Measurements from ENCODE around the gene SCOC.

The SCOC gene

GRCh38 chr4:140373328-140374129 lies at the start of gene SCOC:
TSS of gene SCOC (plus strand) at chr4:140373646. CDS start at chr4:140379171, 5,525 bp downstream.
- peak; percentile 88 to 94 for DNase-seq (ENCODE audit: extremely low read depth in 1 of 2, low read depth in 1 of 2)

- no peak for DNase-seq (ENCODE audit: extremely low read depth in 1 of 2, low read depth in 1 of 2)
These were observed 47.0 kb upstream of the SCOC start for GRCh38 chr4:140326395-140326993.

DNA sequence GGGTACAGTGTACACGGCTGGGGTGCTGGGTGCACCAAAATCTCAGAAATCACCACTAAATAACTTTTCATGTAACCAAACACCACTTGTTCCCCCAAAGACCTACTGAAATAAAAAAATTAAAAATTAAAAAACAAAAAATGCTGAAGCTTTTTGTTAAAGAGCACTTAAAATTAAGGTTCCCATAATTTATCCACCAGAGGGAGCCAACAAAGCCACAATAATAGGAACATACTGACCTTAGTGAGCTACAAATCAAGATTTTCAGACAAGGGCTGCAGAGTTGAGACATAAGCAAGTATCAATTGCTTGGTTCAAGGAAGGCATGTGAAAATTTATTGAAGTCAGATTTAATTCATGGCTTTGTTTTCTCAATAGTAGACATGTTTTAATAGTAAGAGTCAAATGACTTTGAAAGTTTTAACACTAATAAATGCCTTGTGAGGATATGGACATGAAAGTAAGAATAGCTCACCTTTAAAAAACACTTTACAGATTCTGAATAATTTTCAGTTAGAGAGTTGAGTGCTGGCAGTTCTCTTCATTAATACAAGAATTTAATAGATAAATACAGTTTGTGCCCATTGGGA lies 43.0 kb upstream of the SCOC start:
- no peak for DNase-seq (ENCODE audit: extremely low read depth in 1 of 2, low read depth in 1 of 2)

DNA sequence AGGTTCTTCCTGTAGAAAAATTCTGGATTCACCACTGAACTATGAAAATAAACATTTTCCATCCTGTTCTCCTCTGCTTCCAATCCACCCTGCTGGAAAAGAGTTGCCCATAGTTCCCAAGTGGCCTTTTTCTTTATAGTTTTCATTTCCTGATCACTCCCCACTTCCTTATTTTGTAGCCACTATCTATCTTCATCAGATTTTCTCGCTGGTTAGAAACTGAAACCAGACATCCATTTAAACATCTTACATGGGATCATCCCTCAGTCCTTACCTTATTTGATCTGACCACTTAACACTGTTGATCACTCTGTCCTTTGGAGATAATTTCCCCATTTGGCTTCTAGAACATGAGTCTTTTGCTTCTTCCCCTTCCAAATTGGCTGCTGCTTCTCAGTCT lies 42.2 kb upstream of the SCOC start:
- DNase-seq (ENCODE audit: extremely low read depth in 1 of 2, low read depth in 1 of 2), result no peak

DNA sequence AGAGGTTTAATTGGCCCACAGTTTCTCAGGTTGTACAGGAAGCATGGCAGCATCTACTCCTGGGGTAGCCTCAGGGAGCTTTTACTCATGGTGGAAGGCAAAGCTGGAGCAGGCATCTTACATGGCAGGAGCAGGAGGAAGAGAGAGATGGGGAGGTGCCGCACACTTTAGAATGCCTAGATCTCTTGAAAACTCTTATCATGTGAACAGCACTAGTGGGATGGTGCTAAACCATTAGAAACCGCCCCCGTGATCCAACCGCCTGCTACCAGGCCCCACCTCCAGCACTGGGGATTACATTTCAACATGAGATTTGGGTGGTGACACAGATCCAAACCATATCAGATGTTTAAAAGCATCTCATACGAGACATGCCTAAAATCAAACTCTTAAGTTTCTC lies 41.6 kb upstream of the SCOC start:
- DNase-seq (ENCODE audit: extremely low read depth in 1 of 2, low read depth in 1 of 2), result no peak

DNA sequence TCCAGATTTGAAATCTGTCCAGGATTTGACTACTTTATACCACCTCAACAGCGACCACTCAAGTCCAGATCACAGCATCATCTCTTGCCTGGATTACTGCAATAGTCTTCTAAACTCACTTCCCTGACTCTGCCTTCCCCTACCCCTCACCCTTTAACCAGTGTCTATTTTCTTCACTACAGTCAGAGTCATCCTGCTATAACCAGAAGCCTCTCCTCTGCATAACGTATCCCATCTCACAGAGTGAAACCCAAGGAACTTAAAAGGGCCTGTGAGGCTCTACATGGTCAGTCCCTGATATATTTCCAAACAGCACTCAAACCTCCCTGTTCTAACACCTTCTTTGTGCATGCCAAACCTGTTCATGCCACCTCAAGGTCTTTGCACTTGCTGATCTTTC lies 40.7 kb upstream of the SCOC start:
- DNase-seq (ENCODE audit: extremely low read depth in 1 of 2, low read depth in 1 of 2), result no peak

GRCh38 chr4:140333523-140333922 lies 39.9 kb upstream of the SCOC start:
- no peak for DNase-seq (ENCODE audit: extremely low read depth in 1 of 2, low read depth in 1 of 2)

DNA sequence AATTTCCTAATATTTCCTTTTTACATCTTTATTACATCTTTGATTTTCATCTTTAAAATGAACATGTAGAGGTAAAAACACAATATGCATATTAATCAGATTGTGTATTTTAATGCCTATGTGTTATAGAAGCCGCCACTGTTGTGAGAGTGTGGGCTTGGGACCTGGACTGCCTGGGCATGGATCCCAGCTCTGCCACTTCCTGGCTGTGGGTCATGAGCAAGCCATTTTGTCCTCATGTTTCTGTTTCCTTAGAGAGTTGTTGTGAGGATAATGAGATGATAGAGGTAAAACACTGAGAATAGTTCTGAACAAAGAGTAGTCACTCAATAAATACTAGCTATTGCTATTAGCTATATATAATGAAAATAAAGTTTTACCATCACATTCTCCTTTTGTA lies 38.4 kb upstream of the SCOC start:
- no peak for DNase-seq (ENCODE audit: extremely low read depth in 1 of 2, low read depth in 1 of 2)

DNA sequence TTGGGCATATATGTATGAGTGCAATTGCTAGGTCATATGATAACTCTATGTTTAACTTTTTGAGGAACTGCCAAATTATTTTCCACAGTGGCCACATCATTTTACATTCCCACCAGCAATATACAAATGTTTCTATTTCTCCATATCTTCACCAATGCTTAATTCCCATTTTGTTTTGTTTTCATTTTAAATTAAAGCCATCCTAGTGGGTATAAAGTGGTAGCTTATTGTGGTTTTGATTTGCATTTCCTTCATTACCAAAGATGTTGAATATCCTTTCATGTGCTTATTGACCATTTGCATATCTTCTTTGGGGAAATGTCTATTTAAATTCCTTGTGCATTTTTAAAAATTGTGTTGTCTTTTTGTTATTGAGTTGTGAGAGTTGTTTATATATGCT lies 36.7 kb upstream of the SCOC start:
- DNase-seq (ENCODE audit: extremely low read depth in 1 of 2, low read depth in 1 of 2), result no peak

GRCh38 chr4:140342620-140343019 lies 30.8 kb upstream of the SCOC start:
- DNase-seq (ENCODE audit: extremely low read depth in 1 of 2, low read depth in 1 of 2), result no peak

DNA sequence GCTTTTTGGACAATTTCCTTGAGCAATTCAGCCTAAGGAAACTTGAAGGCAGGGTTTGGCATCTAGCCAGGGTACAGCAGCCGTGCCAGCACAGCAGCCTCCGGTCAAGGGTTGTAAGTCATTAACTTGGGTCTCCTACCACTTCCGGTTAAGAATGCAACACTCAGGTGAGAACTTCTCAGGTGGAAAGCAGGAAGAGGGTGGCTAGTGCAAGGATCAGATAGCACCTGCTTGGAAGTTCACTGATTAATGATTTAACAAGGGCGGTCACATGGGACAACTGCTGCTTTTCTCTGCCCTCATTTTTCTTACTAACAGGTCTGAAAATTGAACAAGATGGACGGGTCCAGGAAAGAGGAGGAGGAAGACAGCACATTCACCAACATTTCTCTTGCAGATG lies 30.1 kb upstream of the SCOC start:
- no peak for DNase-seq (ENCODE audit: extremely low read depth in 1 of 2, low read depth in 1 of 2)

GRCh38 chr4:140344101-140344500 lies 29.3 kb upstream of the SCOC start:
- DNase-seq (ENCODE audit: extremely low read depth in 1 of 2, low read depth in 1 of 2), result no peak

DNA sequence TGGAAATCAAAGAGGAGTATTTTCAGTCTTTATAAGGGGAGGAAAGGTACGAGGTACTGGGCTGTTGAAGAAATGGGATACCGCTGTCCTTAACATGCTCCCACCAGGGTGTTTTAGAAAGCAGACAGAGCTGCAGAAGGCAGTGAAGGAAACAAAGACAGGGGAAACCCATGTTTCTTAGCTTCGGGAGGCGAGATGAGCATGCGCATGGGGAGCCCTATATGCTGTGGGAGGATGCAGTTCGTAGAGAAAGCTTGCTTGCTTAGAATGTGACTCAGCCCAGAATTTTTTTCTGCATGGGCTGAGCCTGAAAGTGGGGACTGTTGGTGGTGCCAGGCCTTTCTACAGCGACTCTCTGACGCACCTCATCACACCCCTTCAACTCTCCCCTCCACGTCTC lies 28.8 kb upstream of the SCOC start:
- DNase-seq (ENCODE audit: extremely low read depth in 1 of 2, low read depth in 1 of 2), result no peak

GRCh38 chr4:140346136-140346535 lies 27.3 kb upstream of the SCOC start:
- no peak for DNase-seq (ENCODE audit: extremely low read depth in 1 of 2, low read depth in 1 of 2)

GRCh38 chr4:140349816-140350215 lies 23.6 kb upstream of the SCOC start:
- DNase-seq (ENCODE audit: extremely low read depth in 1 of 2, low read depth in 1 of 2), result no peak

GRCh38 chr4:140351093-140352075 lies 22.1 kb upstream of the SCOC start:
- no peak for DNase-seq (ENCODE audit: extremely low read depth in 1 of 2, low read depth in 1 of 2)

DNA sequence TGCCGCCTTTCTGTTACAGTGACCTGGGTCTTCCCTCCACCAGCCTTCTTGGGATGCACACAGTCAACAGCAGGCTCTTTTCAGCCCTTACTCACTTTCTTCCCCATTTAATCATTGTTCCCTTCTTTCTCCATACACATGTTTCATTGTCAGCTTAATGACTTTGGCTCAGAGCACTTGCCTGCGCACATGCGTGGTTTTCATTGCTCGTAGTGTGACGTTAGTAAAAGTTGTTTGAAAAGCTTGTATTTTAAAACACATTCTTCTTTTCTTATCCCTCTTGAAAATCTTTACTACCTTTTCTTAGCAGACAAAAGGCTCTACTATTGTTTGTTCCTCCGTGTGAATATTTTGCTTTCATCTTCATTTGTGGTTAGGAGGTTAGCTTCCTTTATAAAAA lies 19.7 kb upstream of the SCOC start:
- DNase-seq (ENCODE audit: extremely low read depth in 1 of 2, low read depth in 1 of 2), result no peak

- DNase-seq (ENCODE audit: extremely low read depth in 1 of 2, low read depth in 1 of 2), result no peak
These were observed 18.2 kb upstream of the SCOC start for GRCh38 chr4:140355288-140355687.

DNA sequence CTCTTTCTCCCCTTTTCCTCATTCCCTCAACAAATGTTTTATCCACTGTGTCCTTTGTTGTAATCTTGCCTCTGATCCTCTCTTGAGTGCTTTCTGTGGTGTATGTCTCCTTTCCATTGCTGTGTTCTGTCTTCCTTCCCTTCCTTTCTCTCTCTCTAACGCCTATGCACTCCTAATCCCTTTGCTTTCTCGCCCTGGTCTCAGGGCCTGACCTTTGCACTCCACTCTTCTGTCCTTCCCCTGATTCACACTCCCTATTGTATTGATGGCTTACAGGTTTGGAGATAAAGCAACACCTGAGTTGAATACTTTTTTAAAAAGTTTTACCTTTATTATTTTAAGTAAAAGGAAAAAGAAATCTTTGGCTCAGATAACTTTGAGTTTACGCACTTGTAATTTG lies 15.6 kb upstream of the SCOC start:
- DNase-seq (ENCODE audit: extremely low read depth in 1 of 2, low read depth in 1 of 2), result no peak

DNA sequence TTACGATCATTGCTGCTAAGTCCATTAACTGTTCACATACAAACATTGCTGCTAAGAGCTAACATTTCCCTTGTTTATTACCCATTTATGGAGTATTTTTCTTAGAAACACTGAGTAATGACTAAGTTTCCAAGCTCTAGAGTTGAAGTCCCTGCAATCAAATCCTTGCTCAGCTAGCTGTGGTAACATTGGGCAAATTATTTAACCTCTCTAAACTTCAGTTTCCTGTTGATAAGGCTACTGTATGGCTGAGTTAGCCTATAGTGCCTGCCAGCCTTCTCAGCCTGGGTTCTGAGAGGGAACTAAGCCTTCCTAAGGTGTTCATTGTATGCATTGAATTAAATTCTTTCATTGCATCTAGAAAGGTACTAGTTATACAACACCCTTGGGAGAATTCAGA lies 15.2 kb upstream of the SCOC start:
- no peak for DNase-seq (ENCODE audit: extremely low read depth in 1 of 2, low read depth in 1 of 2)
